Embryonic facial prominence (tissue), 1 donor: ENCODE measurements around the gene PLEKHO1.

ENCODE experiments used
- DNase-seq: peaks from one replicate; pipeline ENCODE4 v3.0.0-alpha.2; 2016; ENCODE audit errors: extremely low spot score

Gene PLEKHO1

DNA sequence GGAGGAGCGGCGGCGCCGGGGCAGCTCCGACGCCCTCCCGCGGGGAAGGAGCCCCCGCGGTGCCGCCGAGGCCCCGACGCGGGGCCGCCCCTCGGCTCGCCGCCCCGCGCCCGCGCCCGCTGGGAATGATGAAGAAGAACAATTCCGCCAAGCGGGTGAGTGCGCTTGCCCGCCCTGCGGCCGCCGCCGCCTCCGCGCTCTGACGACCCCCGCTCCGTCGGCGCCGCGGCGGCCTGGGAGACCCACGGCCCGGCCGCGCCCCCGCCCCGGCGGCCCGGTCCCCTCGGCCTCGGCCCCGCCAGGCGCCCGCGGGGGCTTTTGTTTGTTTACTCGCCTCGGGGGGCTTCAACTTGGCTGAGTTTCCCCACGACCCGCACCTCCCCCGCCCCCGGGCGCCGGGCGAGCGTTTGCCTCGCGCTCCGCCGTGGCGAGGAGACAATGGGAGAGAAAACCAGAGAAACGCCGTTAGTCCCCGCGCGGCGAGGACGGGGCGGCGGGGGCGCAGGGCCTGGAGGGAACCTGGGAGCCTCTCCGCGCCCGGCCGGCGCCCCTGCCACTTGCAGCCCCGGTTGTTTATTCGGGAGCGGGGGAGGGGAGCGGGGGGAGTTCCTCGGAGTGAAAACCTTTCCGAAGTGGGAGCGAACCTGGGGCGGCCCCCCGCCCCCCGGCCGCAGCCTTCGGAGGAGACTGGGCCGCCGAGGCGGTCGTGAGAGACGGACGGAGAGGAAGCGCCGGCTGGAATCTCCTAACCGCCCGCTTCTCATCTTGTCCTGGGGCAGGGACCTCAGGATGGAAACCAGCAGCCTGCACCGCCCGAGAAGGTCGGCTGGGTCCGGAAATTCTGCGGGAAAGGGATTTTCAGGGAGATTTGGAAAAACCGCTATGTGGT, 661 bp downstream of the PLEKHO1 start:
- DNase-seq = no peak

- DNase-seq = no peak
Observed at GRCh38 chr1:150151291-150152181, 1.8 kb downstream of the PLEKHO1 start.

DNA sequence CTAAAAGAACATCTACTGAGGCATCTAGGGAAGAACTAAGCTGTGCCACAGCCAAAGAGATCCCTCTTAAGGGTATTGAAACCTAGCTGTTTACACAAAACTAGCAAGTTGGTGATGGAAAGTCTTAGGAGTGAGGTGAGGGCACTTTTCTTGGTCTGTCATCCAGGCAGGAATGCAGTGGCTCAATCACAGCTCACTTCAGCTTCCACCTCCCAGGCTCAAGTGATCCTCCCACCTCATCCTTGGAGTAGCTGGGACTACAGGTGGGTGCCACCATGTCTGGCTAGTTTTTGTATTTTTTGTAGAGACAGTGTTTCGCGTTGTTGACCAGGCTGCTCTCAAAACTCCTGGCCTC, 2.4 kb downstream of the PLEKHO1 start:
- no peak for DNase-seq

DNA sequence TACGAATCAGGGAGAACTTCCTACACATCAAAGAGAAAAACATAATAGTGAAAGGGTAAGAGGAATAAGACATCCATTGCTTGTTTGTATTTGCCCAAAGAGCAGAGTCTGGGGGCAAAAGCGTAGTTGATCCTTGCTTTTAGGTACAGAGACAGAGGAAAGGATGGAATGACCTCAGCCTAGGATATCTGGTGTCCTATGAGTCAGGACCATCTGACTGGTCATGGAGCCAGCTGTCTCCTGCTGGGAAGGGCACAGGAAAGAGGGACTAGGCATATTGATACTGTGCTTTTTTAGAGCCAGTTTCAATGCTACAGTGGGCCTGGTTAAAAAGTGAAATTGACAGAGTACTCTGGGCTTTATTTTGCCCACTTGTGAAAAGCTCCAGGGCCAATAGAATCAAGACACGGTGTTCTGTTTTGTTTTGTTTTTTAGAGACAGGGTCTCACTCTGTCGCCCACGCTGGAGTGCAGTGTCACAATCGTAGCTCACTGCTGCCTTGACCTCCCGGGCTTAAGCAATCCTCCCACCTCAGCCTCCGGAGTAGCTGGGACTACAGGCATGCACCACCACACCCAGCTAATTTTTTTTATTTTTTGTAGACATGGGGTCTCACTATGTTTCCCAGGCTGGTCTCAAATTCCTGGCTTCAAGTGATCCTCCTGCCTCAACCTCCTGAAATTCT, 3.2 kb downstream of the PLEKHO1 start:
- no peak for DNase-seq

GRCh38 chr1:150154143-150154542, 4.4 kb downstream of the PLEKHO1 start:
- no peak for DNase-seq

DNA sequence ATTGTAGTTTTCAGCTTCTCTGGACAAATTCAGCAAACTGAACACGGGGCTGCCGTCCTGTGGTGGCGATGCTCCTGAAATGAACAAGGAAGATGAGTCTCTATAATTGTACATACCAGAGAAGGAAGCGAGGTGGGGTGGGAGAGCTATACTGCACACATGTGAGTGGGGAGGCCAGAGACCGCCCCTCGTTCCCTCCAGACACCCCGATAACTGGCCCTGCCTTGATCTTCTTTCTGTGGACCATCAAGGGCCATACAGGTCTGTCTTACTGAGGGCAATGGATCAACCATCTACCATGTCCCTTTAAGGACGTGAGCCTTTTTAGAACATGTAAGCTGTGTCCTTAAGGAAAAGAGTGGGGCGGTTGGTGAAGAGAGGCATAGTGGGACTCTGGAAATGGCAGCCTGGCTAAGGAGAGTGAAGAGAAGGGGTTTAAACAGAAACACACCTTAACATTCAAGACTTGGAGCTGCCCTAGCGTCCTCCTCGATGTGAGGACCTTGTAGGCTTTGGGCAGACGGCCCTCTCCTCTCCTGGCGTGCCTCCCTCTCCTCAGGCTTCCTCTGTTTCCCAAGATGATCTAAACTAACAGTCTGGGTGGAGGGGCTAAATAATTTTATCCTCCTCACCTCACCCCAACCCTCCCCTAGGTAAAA, 5.8 kb downstream of the PLEKHO1 start:
- no peak for DNase-seq

GRCh38 chr1:150156868-150157603, 7.3 kb downstream of the PLEKHO1 start:
- no peak for DNase-seq

DNA sequence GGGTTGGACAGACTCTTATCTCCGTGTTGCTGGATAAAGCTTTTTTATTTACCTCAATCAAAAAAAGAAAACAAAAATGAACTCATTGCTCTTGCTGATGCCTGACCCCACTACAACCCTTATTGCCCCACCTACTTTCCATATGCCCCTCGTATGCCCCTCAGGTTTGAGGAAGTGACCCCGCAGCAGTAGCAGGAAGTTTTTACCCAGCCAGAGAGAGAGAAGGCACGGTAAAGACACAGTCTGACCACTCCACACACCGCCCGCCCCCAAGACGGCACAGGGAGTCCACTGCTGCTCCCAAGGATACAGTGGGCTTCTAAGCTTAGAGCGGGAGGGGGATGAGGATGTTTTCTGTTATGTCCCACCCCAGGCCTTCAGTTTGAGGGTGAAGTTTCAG, 9.8 kb downstream of the PLEKHO1 start:
- DNase-seq = no peak

- no peak for DNase-seq
Observed at GRCh38 chr1:150160964-150161621, 11.4 kb downstream of the PLEKHO1 start.

GRCh38 chr1:150161747-150162581, 12.2 kb downstream of the PLEKHO1 start:
- no peak for DNase-seq

- no peak for DNase-seq
Observed at GRCh38 chr1:150162582-150162861, 12.8 kb downstream of the PLEKHO1 start.

GRCh38 chr1:150162862-150163706, 13.4 kb downstream of the PLEKHO1 start:
- DNase-seq = peak; percentile 94

- no peak for DNase-seq
Observed at GRCh38 chr1:150164224-150164623, 14.5 kb downstream of the PLEKHO1 start.

DNA sequence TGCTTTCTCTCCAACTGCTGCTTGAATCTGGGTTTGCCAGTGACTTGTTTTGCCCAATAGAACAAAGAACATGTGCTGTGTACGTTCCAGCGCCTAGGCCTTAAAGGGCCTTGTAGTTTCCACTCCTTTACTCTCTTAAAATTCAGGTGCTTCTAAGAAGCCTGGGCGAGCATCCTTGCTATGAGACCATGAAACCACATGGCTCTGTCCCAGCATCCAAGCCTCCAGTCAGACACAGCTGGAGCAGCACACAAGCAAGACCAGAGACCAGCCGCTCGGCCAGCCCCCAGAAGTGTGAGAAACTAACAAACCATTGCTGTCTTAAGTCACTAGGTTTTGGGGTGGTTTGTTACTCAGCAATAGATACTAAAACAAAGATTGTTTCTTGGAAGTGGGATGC, 15.1 kb downstream of the PLEKHO1 start:
- DNase-seq = no peak

GRCh38 chr1:150165622-150166612, 16.2 kb downstream of the PLEKHO1 start:
- DNase-seq = no peak

- DNase-seq = no peak
Observed at GRCh38 chr1:150168960-150169601, 19.4 kb downstream of the PLEKHO1 start.

GRCh38 chr1:150171801-150172200, 22.1 kb downstream of the PLEKHO1 start:
- no peak for DNase-seq
